IMR-90 (cell line): ENCODE results near the gene ZBTB38. TPM values are rescaled to one million over a fixed set of nuclear protein-coding genes. Genes with fewer than 3 reads are reported as not detected.

Source experiments
- ATAC-seq: fragments of 200-7000 bp; cut with Tn5 transposase; 2 replicates; pipeline ENCODE4 v1.9.1; 2020; ENCODE audit warnings: low read depth, mild to moderate bottlenecking, moderate library complexity
- BruUV-seq: library from RNA; stranded (reverse); fragments of 400-500 nt; replicated peaks from 2 replicates; lab custom pipeline; 2021; lab: Mats Ljungman, UMichigan
- CTCF ChIA-PET: fragments of 300-600 bp; formaldehyde crosslinking; extraction: SDS; loops from one replicate; lab custom pipeline; 2021; ENCODE audit warnings: antibody characterized with exemption; lab: Yijun Ruan, JAX
- POLR2A ChIA-PET: fragments of 300-600 bp; sonication (Branson Sonifier 250); formaldehyde crosslinking; loops from one replicate; lab custom pipeline; 2022; ENCODE audit warnings: antibody characterized with exemption; ENCODE audit not compliant: unreplicated experiment; lab: Charles Lee
- DNase-seq: peaks from one replicate; pipeline ENCODE4 v3.0.0; 2013
- H2AFZ ChIP-seq: replicated peaks from 2 replicates; pipeline ENCODE3; 2013; ENCODE audit warnings: low read length, mild to moderate bottlenecking; ENCODE audit not compliant: poor library complexity
- H2AK5ac ChIP-seq: 2 replicates; pipeline ENCODE4 v1.6.1; 2013; ENCODE audit warnings: low read depth, low read length, inconsistent platforms
- H2AK9ac ChIP-seq: replicated peaks from 2 replicates; pipeline ENCODE3; 2013; ENCODE audit warnings: mild to moderate bottlenecking, low read depth, low read length, moderate library complexity; ENCODE audit not compliant: poor library complexity
- H2BK120ac ChIP-seq: 2 replicates; pipeline ENCODE4 v1.6.1; 2013; ENCODE audit warnings: low read depth, low read length, inconsistent platforms
- H2BK15ac ChIP-seq: 3 replicates; pipeline ENCODE4 v1.6.1; 2013; ENCODE audit warnings: low read depth, low read length, inconsistent platforms
- H2BK20ac ChIP-seq: 2 replicates; pipeline ENCODE4 v1.6.1; 2013; ENCODE audit warnings: low read depth, mild to moderate bottlenecking, inconsistent platforms, low read length, moderate library complexity
- H2BK5ac ChIP-seq: 2 replicates; pipeline ENCODE4 v1.6.1; 2013; ENCODE audit warnings: mild to moderate bottlenecking, low read depth, low read length, inconsistent platforms; ENCODE audit not compliant: poor library complexity, severe bottlenecking
- H3K14ac ChIP-seq: replicated peaks from 2 replicates; pipeline ENCODE4 v1.6.1; 2013; ENCODE audit warnings: low read depth, low read length, inconsistent platforms
- H3K18ac ChIP-seq: 2 replicates; pipeline ENCODE4 v1.6.1; 2013; ENCODE audit warnings: low read depth, low read length, control low read depth
- H3K23ac ChIP-seq: 2 replicates; pipeline ENCODE4 v1.6.1; 2013; ENCODE audit warnings: low read depth, low read length, inconsistent platforms
- H3K27ac ChIP-seq: 2 replicates; pipeline ENCODE4 v1.5.1; 2013; ENCODE audit warnings: mild to moderate bottlenecking, control low read depth, low read length; ENCODE audit not compliant: insufficient read depth
- H3K27me3 ChIP-seq: 2 replicates; pipeline ENCODE4 v1.6.1; 2013; ENCODE audit warnings: low read length; ENCODE audit not compliant: control insufficient read depth, insufficient read depth
- H3K36me3 ChIP-seq: 2 replicates; pipeline ENCODE4 v1.6.1; 2013; ENCODE audit warnings: low read length, mixed read lengths; ENCODE audit not compliant: control insufficient read depth, insufficient read depth
- H3K4ac ChIP-seq: 2 replicates; pipeline ENCODE4 v1.6.1; 2013; ENCODE audit warnings: low read depth, low read length, inconsistent platforms
- H3K4me1 ChIP-seq: 2 replicates; pipeline ENCODE4 v1.6.1; 2013; ENCODE audit warnings: low read length, mixed read lengths; ENCODE audit not compliant: control insufficient read depth, insufficient read depth
- H3K4me2 ChIP-seq: 2 replicates; pipeline ENCODE4 v1.6.1; 2013; ENCODE audit warnings: low read depth, mild to moderate bottlenecking, control low read depth, low read length, moderate library complexity
- H3K4me3 ChIP-seq: 2 replicates; pipeline ENCODE4 v1.5.1; 2013; ENCODE audit warnings: low read depth, mild to moderate bottlenecking, control low read depth, low read length, moderate library complexity; ENCODE audit not compliant: insufficient read depth
- H3K56ac ChIP-seq: 2 replicates; pipeline ENCODE4 v1.6.1; 2013; ENCODE audit warnings: low read length, inconsistent platforms; ENCODE audit not compliant: insufficient read depth; ENCODE audit errors: extremely low read depth
- H3K79me1 ChIP-seq, 2 experiments: 2 replicates each; pipeline ENCODE4 v1.6.1; 2013; ENCODE audit warnings: low read length in 2 of 2, inconsistent platforms in 1 of 2, low read depth in 1 of 2
- H3K9ac ChIP-seq: 2 replicates; pipeline ENCODE4 v1.6.1; 2013; ENCODE audit warnings: low read depth, low read length, control low read depth
- H3K9me1 ChIP-seq: 2 replicates; pipeline ENCODE4 v1.6.1; 2013; ENCODE audit warnings: low read length, inconsistent platforms; ENCODE audit not compliant: insufficient read depth
- H3K9me3 ChIP-seq: 2 replicates; pipeline ENCODE4 v1.6.1; 2013; ENCODE audit warnings: low read length; ENCODE audit not compliant: control insufficient read depth, insufficient read depth
- H4K20me1 ChIP-seq: 2 replicates; pipeline ENCODE4 v1.6.1; 2013; ENCODE audit warnings: low read length, inconsistent platforms; ENCODE audit not compliant: insufficient read depth
- H4K5ac ChIP-seq: 2 replicates; pipeline ENCODE4 v1.6.1; 2013; ENCODE audit warnings: mild to moderate bottlenecking, low read depth, low read length, control low read depth
- H4K8ac ChIP-seq, 2 experiments: 2 replicates each; pipeline ENCODE4 v1.6.1; 2013; ENCODE audit warnings: low read depth in 2 of 2, low read length in 2 of 2, control low read depth in 1 of 2, inconsistent platforms in 1 of 2
- H4K91ac ChIP-seq: 2 replicates; pipeline ENCODE4 v1.6.1; 2013; ENCODE audit warnings: low read depth, low read length, inconsistent platforms; ENCODE audit not compliant: insufficient read depth
- BHLHE40 ChIP-seq: fragments of 150-350 bp; IDR thresholded peaks from 2 replicates; pipeline ENCODE4 v1.6.1; 2016; ENCODE audit warnings: mild to moderate bottlenecking, low read depth, low read length
- CHD1 ChIP-seq: IDR thresholded peaks from 2 replicates; pipeline ENCODE4 v1.6.1; 2012; ENCODE audit warnings: low read depth, low read length, improper control_type of control experiment
- ELK1 ChIP-seq: fragments of 150-350 bp; IDR thresholded peaks from 2 replicates; pipeline ENCODE4 v1.6.1; 2016; ENCODE audit warnings: low read depth, mild to moderate bottlenecking, low read length, moderate library complexity, borderline replicate concordance
- NFE2L2 ChIP-seq: fragments of 150-350 bp; IDR thresholded peaks from 2 replicates; pipeline ENCODE4 v1.6.1; 2016; ENCODE audit warnings: low read depth, mild to moderate bottlenecking, low read length
- POLR2A ChIP-seq: IDR thresholded peaks from 2 replicates; pipeline ENCODE4 v1.6.1; 2012; ENCODE audit warnings: mild to moderate bottlenecking, low read depth, low read length
- RAD21 ChIP-seq: IDR thresholded peaks from 2 replicates; pipeline ENCODE4 v1.6.1; 2012; ENCODE audit warnings: low read length, improper control_type of control experiment
- RCOR1 ChIP-seq: IDR thresholded peaks from 2 replicates; pipeline ENCODE4 v1.6.1; 2012; ENCODE audit warnings: mild to moderate bottlenecking, low read length, improper control_type of control experiment; ENCODE audit not compliant: insufficient replicate concordance
- RFX5 ChIP-seq: IDR thresholded peaks from 2 replicates; pipeline ENCODE4 v1.8.0; 2012; ENCODE audit warnings: low read depth, mild to moderate bottlenecking, low read length, moderate library complexity
- WGBS, 2 experiments: methylation state at CpG; one replicate each; pipeline versions ENCODE4 v1.1.5 to v1.1.7; 2013; ENCODE audit warnings: missing lambda C conversion rate in 2 of 2; ENCODE audit not compliant: insufficient read length in 1 of 2; ENCODE audit errors: extremely low coverage in 2 of 2; 5-methylcytosine and 5-hydroxymethylcytosine counted together
- dilution Hi-C: fragments of 300-500 bp; cut with HindIII; formaldehyde crosslinking; loops from one replicate; pipeline ENCODE4 v1.14.3; 2018; ENCODE audit warnings: low sequenced_read_pairs; ENCODE audit not compliant: unreplicated experiment
- in situ Hi-C: fragments of 300-500 bp; cut with MboI; formaldehyde crosslinking; loops from 3 replicates; pipeline ENCODE4 v1.14.3; 2019; ENCODE audit warnings: low sequenced_read_pairs, inconsistent platforms, mixed read lengths
- intact Hi-C: fragments of 100-400 bp; cut with micrococcal nuclease; formaldehyde crosslinking; loops from 2 replicates; pipeline ENCODE4 v1.10.0; 2022
- polyA plus RNA-seq, 3 experiments: library from polyadenylated mRNA; depleted of rRNA; stranded (reverse); fragments of >200 nt; gene quantifications; 2 replicates each; pipeline ENCODE4 v1.2.3, GENCODE V29; 2012; ENCODE audit warnings: low replicate concordance in 1 of 3
- total RNA-seq: library from RNA; depleted of rRNA; stranded (reverse); fragments of >200 nt; gene quantifications from 2 replicates; pipeline ENCODE4 v1.2.3, GENCODE V29; 2012

The ZBTB38 gene
- total and polyA plus RNA-seq, 2 of the 4 experiments (the other 2 are of a cell fraction), result 44.9 to 274 TPM

GRCh38 chr3:141401573-141402475, 33.5 kb downstream of the ZBTB38 start:
- H3K9ac ChIP-seq, result peak overlapping the region; percentile 90
- no TSS peak for BruUV-seq
- H2BK20ac ChIP-seq, result peak overlapping the region; percentile 86
- H3K23ac ChIP-seq, result peak overlapping the region; percentile 100
- dilution Hi-C loops (no loop called here), in situ Hi-C loops (no loop called here), intact Hi-C loops (loop anchor here (2.0 to 5.0 kb wide), 2 partner anchors 15 to 90 kb away; no protein-coding TSS in a partner anchor)
- peaks cover 43 to 68% of the 10 kb centered on the region in 2 experiments for H3K79me1 ChIP-seq
- H2BK120ac ChIP-seq, result peak overlapping the region; percentile 97
- TF ChIP-seq RCOR1 (no peak), ELK1 (no peak), POLR2A (no peak; the same call in none of the 2 replicates), NFE2L2 (no peak), RFX5 (no peak), BHLHE40 (no peak), CHD1 (no peak), RAD21 (no peak)
- peak overlapping the region; percentile 97 for H2AK9ac ChIP-seq
- peak overlapping the region; percentile 100 for H4K5ac ChIP-seq
- CTCF ChIA-PET, result interaction anchor here (1.3 to 2.7 kb wide), 2 partner anchors 41 to 50 kb away, joined by 6 to 9 read pairs; no protein-coding TSS in a partner anchor
- DNase-seq (no peak), ATAC-seq (peak; percentile 54)
- peak overlapping the region; percentile 99 for H3K14ac ChIP-seq
- H3K4me3 ChIP-seq, result peak overlapping the region; percentile 73
- H2BK15ac ChIP-seq, result peak overlapping the region; percentile 96
- H3K18ac ChIP-seq, result peak overlapping the region; percentile 96
- POLR2A ChIA-PET, result no interaction called here
- H3K36me3 ChIP-seq, result peaks cover 25% of the 10 kb centered on the region
- H3K27ac ChIP-seq, result peak overlapping the region; percentile 100
- peak overlapping the region; percentile 70 for H2AFZ ChIP-seq
- peak overlapping the region; percentile 91 for H3K56ac ChIP-seq
- peak overlapping the region; percentile 99 for H2BK5ac ChIP-seq
- H3K4me1 ChIP-seq, result peaks cover 35% of the 10 kb centered on the region
- H4K20me1 ChIP-seq, result no peaks in the 10 kb centered on the region
- peak overlapping the region; percentile 98 for H2AK5ac ChIP-seq
- 12% methylated on average over 47 of the region's 59 CpGs; no CpG with 5 or more reads in 1 of the 2 experiments for WGBS, 2 experiments
- H3K9me3 ChIP-seq, result peaks cover 4% of the 10 kb centered on the region
- peak overlapping the region; percentile 97 to 98 for H4K8ac ChIP-seq
- peak overlapping the region; percentile 82 for H3K4me2 ChIP-seq
- H4K91ac ChIP-seq, result peak overlapping the region; percentile 99
- peaks cover 14% of the 10 kb centered on the region for H3K9me1 ChIP-seq
- peak overlapping the region; percentile 99 for H3K4ac ChIP-seq
- no peaks in the 10 kb centered on the region for H3K27me3 ChIP-seq
